Germinal center (tissue), 1 donor: ENCODE data around the gene UTP25.
A peak's percentile ranks its signal among the peaks of the same experiment; 100 is the strongest.
"Not testable (repeated sequence)": the region's sequence is repeated elsewhere in the genome, so short reads cannot be mapped to it uniquely, and the experiment has no call there.

ENCODE experiments used
- DNase-seq: peaks from one replicate; pipeline ENCODE4 v3.0.0; 2012; ENCODE audit warnings: mixed read lengths, low spot score

Gene UTP25

DNA sequence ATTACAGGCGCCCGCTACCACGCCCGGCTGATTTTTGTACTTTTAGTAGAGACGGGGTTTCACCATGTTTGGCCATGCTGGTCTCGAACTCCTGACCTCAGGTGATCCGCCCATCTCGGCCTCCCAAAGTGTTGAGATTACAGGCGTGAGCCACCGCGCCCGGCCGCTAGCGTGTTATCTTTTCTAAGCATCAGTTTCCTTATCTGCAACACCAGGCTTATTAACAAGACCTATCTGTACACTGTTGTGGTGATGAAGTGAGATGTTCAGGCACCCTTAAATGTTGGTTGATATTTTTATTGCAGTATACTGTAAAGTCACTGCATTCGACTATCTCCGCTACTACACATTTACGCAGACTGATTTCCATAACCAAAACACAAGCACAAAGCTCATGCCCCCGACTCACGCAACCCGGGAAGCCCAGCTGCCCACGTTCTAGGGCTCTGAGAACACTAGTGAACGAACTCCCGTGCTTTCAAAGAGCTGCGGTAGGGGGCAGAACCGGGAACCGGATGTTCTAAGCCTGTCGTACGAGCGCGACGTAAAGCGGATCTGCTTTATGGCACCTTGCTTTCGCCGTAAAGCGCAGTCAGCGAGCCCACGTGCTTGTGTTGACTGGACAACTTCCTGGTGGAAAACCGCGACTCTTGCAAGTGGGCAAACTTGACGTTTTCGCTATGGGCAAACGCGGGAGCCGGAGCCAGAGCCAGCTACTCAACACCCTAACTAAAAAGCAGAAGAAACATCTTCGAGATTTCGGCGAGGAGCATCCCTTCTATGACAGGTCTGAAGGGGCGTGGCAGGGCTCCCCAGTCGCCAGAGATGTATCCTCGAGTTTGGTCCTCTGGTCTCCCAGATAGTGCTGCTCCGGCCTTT, at the start of gene UTP25:
TSS of gene UTP25 (plus strand) at position 589 of the 879 bp plus-strand sequence. CDS start at position 681, 92 bp downstream.
- peak; percentile 85 for DNase-seq

DNA sequence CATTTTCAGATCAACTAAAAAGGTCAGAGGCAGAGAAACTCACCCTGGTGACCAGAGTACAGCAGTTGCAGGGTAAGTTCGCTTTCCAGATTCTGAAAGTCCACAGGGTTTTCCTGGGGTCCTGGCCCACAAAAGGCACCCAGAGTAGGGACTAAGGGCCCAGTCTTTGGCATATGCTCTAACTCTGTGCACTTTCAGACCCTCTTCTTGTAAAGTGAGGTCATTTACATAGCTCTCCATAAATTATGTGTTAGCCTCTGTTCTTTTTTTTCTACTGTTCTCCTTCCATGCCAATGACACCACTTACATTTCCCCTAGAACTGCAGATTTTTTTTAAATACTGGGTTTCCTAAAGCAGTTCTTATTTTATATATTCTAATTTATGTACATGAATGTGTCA, 49.7 kb upstream of the UTP25 start:
- no peak for DNase-seq

DNA sequence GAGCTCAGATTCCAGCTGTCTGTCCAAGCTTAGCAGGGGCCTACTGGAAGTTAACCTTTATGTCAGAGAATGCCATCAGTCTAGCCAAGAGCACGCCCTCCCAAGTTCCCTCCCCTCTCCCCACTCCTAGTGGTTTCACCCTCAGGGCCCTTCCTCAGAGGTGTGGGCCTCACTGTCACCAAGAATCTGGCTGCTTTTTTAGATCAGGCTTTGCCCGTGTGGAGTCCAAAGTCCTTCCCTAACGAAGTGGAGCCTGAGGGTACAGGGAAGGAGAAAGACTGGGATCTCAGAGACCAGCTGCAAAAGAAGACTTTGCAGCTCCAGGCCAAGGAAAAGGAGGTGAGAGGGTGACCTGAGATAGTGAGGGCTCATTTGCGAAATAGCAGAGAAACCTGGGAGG, 47.5 kb upstream of the UTP25 start:
- no peak for DNase-seq

DNA sequence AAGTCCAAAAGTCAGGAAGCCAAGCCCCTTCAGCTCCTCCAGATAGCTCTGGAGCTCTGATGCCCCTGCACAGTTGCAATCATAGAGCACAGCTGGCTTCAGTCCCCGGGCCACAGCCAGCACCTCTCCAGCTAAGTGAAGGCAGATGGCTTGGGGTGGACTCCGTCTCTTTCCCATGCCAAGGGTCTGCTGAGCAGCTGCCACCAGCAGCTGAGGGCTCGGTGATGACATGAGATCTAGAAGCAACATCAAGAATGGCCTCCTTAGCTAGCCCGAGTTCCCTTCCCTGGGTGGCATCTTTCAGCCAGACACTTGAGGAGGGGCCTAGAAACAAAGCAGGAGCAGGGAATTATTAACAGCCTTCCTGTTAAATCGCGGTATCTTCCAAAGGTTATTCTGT, 44.4 kb upstream of the UTP25 start:
- no peak for DNase-seq

GRCh38 chr1:209784265-209785169, 43.3 kb upstream of the UTP25 start, which contains the start of gene C1orf74:
Gene C1orf74 (minus strand): TSS chr1:209784559. CDS start chr1:209783634, 925 bp downstream.
- peak; percentile 99 for DNase-seq

DNA sequence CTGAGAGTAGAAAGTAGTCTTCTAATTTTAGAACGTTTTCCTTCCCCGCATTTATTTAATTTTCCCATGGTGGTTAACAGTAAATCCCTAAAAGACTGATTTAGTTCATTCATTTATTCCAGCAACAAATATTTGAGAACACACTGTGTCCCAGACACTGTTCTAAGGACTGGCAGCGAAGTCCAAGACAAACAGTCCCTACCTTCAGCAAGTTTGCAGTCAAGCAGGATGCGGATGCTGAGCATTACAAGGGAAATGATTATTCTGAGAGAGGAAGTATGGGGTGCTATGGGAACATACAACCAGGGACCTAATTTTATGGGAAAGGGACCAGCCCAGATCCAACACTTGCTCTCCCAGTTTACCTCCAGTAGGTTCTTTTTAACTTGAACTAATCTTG, 42.2 kb upstream of the UTP25 start:
- no peak for DNase-seq

- no peak for DNase-seq
These were observed 41.6 kb upstream of the UTP25 start for GRCh38 chr1:209786146-209786545.

GRCh38 chr1:209787551-209787950, 40.2 kb upstream of the UTP25 start:
- DNase-seq: no peak

GRCh38 chr1:209789245-209789644, 38.5 kb upstream of the UTP25 start:
- no peak for DNase-seq

DNA sequence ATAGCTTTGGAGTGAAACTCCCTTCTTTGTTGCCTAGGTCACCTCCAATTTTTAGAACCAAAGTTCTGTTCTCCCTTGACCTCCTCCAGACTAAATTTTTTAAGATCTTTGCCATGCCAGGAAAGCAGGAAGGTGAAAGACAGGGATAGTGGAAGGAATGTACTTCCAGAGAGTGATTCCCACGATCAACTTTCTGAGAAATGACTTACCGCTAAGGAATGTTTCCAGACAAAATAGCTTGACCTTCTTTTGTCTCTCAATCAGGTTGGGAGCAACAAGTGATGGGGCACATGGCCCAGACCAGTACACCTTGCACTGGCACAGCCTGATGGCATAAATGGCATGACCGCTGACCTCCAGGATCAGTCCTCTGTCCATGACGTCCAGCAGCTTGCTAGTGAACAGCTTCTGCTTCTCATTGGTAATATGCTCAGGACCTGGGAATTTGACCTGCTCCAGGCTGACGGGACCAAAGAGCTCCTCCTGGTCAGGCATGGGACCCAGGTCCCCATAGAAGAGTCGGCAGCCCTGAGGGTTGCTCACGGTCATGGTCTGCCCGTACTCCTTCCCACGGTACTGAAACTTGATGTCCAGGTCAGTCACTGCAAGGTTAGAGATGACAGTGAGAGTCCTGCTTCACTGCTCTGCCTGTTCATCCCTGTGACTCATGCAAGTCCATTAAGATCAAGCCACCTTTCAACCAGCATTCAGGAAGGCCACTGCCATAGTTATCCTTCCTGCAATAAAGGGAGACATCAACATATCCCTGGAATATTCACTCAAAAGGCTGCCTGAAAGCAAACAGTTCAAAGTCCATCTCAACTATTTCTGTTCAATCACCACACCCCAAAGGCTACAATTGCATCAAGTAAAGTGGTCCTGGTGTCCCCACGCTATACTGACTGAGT, 37.2 kb upstream of the UTP25 start:
- DNase-seq: no peak

GRCh38 chr1:209791920-209792319, 35.9 kb upstream of the UTP25 start:
- DNase-seq: no peak

DNA sequence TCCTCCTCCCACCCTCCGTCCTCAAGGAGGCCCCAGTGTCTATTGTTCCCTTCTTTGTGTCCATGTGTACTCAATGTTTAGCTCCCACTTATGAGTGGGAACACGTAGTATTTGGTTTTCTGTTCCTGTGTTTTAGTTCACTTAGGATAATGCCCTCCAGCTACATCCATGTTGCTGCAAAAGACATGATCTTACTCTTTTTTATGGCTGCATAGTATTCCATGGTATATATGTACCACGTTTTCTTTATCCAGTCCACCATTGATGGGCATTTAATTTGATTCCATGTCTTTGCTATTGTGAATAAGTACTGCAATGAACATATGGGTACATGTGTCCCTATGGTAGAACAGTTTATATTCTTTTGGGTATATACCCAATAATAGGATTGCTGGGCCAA, 34.1 kb upstream of the UTP25 start:
- DNase-seq: not testable (repeated sequence)

- DNase-seq: no peak
These were observed 29.7 kb upstream of the UTP25 start for GRCh38 chr1:209797978-209798639.

DNA sequence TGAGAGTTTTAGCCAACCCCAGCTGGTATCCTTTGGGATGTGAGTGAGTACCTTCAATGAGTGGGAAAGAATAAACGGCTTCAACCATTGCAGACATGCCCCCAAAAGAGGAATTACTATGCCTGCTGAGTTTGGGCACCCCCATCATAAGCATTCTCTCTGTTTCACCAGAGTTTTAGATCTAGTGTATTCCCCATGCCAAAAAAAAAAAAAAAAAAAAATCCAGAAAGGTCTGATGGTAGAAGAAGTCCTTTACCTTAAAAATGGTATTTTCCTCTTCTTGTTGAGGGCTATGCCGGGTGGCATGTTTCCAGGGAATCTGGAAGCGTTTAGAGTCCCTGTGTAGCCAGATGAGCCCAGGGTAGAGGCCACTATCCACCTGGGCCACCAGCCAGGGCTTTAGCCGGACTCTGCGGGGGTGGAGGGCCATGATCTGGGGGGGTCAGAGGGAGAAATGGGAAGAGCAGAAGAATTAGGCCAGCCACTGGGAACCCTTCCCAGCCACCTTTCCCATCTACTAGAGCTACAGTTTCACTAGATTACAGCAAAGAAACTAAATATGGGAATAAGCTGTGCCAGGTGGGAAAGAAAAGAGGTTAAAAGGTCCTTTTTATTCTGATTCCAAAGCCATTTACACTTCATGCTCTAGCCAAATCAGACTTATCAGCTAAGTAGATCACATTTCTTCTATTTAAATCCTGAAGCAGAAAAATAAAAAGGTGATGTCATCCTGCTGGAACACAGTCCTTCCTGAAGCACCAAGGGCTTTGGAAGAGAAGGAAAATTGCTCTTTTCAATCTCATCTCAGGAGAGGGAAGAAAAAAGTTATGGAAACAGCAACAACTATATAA, 26.6 kb upstream of the UTP25 start:
- no peak for DNase-seq

DNA sequence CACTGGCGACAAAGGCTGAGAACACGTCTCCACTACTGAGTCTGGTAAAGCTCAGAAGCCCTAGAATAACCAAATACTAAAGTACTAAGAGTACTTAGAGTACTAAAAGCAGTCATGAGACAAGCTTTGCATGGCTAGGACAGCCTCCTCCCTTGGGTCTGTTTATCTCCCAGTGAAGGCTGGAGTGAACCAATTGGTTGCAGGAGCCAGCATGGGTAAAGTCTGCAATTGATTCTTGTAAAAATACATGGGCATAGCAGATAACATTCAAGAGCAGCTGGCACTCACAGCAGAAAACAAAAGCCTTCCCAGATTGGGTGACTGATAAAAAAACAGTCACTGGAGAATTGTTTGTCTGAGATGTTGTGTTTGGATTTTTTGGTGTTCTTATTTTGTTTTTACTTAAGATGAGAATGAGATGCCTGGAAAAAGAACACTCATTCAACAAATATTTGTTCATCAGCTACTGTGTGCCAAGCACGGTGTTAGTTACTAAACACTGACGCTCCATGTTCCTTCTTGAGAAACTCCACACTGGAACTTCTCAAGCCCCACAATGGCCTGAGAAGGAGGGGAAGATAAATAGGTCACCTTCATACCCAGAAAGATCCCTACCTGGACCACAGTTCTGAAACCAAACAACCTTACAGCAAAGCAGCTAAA, 25.5 kb upstream of the UTP25 start:
- no peak for DNase-seq

GRCh38 chr1:209802780-209803152, 25.0 kb upstream of the UTP25 start:
- DNase-seq: no peak

- DNase-seq: no peak
These were observed 24.2 kb upstream of the UTP25 start for GRCh38 chr1:209803568-209803967.

DNA sequence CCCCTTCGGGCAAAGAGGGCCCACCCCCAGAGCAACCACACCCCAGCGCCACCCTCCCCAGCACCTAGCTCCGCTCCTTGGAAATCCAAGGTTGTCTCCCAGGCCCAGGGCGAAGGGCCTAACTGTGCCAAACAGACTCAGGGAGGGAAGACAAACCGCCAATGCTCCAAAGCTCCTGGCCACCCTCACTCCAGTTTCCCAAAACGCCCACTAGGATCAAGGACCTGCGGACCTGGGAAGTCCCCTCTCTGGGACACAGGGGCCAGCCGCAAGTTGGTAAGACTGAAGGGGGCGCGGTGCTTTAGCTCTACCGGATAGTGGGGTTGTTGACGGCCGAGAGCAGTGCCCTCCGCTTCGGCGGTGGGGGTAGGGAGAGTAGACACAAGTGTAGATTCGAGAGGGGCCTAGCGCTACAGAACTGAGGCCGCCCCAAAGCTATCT, 22.4 kb upstream of the UTP25 start:
- DNase-seq: no peak

GRCh38 chr1:209805875-209806760, 21.7 kb upstream of the UTP25 start, which contains the start of gene IRF6:
Gene IRF6 (minus strand): TSS chr1:209806142. CDS start chr1:209801413, 4,729 bp downstream.
- DNase-seq: peak; percentile 88
